Central memory CD4-positive, alpha-beta T cell (primary cell): ENCODE results near the gene GALK2.
"Not testable (repeated sequence)": the region's sequence is repeated elsewhere in the genome, so short reads cannot be mapped to it uniquely, and the experiment has no call there.

ENCODE experiments used
- DNase-seq: peaks from one replicate; pipeline ENCODE4 v3.0.0; 2022

Gene GALK2

GRCh38 chr15:49287481-49287880 is 117.4 kb downstream of the GALK2 start:
- DNase-seq, result no peak

- DNase-seq, result no peak
These were observed 118.3 kb downstream of the GALK2 start for GRCh38 chr15:49288391-49288790.

GRCh38 chr15:49290191-49290590 is 120.1 kb downstream of the GALK2 start:
- DNase-seq, result no peak

GRCh38 chr15:49293941-49294340 is 123.9 kb downstream of the GALK2 start:
- no peak for DNase-seq

GRCh38 chr15:49296258-49296657 is 126.2 kb downstream of the GALK2 start:
- DNase-seq, result no peak

GRCh38 chr15:49297584-49297983 is 127.5 kb downstream of the GALK2 start:
- no peak for DNase-seq

- no peak for DNase-seq
These were observed 130.8 kb downstream of the GALK2 start for GRCh38 chr15:49300856-49301255.

GRCh38 chr15:49301562-49301961 is 131.5 kb downstream of the GALK2 start:
- DNase-seq, result no peak

GRCh38 chr15:49303003-49303402 is 133.0 kb downstream of the GALK2 start:
- DNase-seq, result no peak

- no peak for DNase-seq
These were observed 136.5 kb downstream of the GALK2 start for GRCh38 chr15:49306551-49306950.

- DNase-seq, result no peak
These were observed 138.6 kb downstream of the GALK2 start for GRCh38 chr15:49308686-49309085.

- no peak for DNase-seq
These were observed 139.8 kb downstream of the GALK2 start for GRCh38 chr15:49309889-49310288.

- no peak for DNase-seq
These were observed 143.6 kb downstream of the GALK2 start for GRCh38 chr15:49313650-49314049.

- DNase-seq, result no peak
These were observed 144.7 kb downstream of the GALK2 start for GRCh38 chr15:49314716-49315115.

GRCh38 chr15:49315391-49315823 is 145.4 kb downstream of the GALK2 start:
- DNase-seq, result no peak

GRCh38 chr15:49320351-49320750 is 150.3 kb downstream of the GALK2 start:
- no peak for DNase-seq

GRCh38 chr15:49323207-49323606 is 153.2 kb downstream of the GALK2 start:
- DNase-seq, result no peak

- no peak for DNase-seq
These were observed 157.9 kb downstream of the GALK2 start for GRCh38 chr15:49327927-49328326.

- DNase-seq, result no peak
These were observed 158.9 kb downstream of the GALK2 start for GRCh38 chr15:49328941-49329340.

GRCh38 chr15:49330166-49330565 is 160.1 kb downstream of the GALK2 start:
- DNase-seq, result no peak

GRCh38 chr15:49331442-49331841 is 161.4 kb downstream of the GALK2 start:
- DNase-seq, result no peak

- no peak for DNase-seq
These were observed 161.9 kb downstream of the GALK2 start for GRCh38 chr15:49331951-49332350.

- DNase-seq, result no peak
These were observed 169.6 kb downstream of the GALK2 start for GRCh38 chr15:49339656-49340055.

- no peak for DNase-seq
These were observed 173.5 kb downstream of the GALK2 start for GRCh38 chr15:49343546-49343945.

GRCh38 chr15:49354439-49354838 is 184.4 kb downstream of the GALK2 start:
- DNase-seq, result not testable (repeated sequence)

GRCh38 chr15:49361370-49361769 is 191.3 kb downstream of the GALK2 start:
- DNase-seq, result no peak
